ENCODE results near the gene PRDM10.

DNA sequence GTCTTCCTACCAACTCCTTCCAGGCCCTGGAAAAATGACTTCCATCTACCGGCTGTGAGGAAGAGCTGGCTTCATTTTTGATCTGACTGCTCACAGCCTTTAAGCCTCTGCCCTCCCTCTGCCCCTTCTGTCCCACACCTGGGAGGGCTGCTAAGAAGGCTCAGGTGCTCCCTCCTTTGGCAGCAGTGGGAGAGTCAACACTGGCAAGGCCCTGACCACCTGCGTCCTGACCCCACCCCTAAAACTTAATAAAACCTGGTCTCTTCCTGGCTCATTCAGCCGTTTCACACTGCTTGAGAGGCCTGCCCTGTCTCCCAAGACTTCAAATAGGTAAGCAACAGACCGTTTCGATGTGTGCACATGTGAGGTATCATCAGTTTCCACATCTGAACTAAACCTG is 55.2 kb downstream of the PRDM10 start:
- TF ChIP-seq POLR2A (IDR thresholded peaks at IDR 0.05) (no peak), CTCF (IDR thresholded peaks at IDR 0.05) (no peak)
